ENCODE measurements around the gene CD4.

- no peak for TF ChIP-seq CTCF (IDR thresholded peaks at IDR 0.05)
- no peak for TF ChIP-seq POLR2A (IDR thresholded peaks at IDR 0.05)
- TF ChIP-seq EP300 (IDR thresholded peaks at IDR 0.05), result no peak
These were observed 38.8 kb upstream of the CD4 start for GRCh38 chr12:6750506-6750905.
